MM.1S (cell line): ENCODE data around the gene XPC.

ENCODE experiments used
- DNase-seq: peaks from one replicate; pipeline ENCODE4 v3.0.0-alpha.2; 2015
- H2AFZ ChIP-seq: fragments of 300-600 bp; sonication (generic); 2 replicates; pipeline ENCODE4 v1.6.0; 2016; ENCODE audit warnings: antibody characterized with exemption, low read length
- H3F3A ChIP-seq: fragments of 300-600 bp; sonication (generic); 2 replicates; pipeline ENCODE4 v1.6.1; 2016; ENCODE audit warnings: mild to moderate bottlenecking, antibody characterized with exemption, low read length, moderate library complexity, mixed read lengths; ENCODE audit not compliant: insufficient read depth
- H3K27ac ChIP-seq: fragments of 300-600 bp; sonication (generic); 2 replicates; pipeline ENCODE4 v1.5.1; 2016; ENCODE audit warnings: mild to moderate bottlenecking, low read length
- H3K27me3 ChIP-seq: fragments of 300-600 bp; sonication (generic); replicated peaks from 2 replicates; pipeline ENCODE4 v1.6.0; 2016; ENCODE audit warnings: low read length; ENCODE audit not compliant: insufficient read depth
- H3K36me3 ChIP-seq: fragments of 300-600 bp; sonication (generic); replicated peaks from 2 replicates; pipeline ENCODE4 v1.6.1; 2016; ENCODE audit warnings: mild to moderate bottlenecking, low read length, mixed read lengths; ENCODE audit not compliant: insufficient read depth
- H3K4me1 ChIP-seq: fragments of 300-600 bp; sonication (generic); 2 replicates; pipeline ENCODE4 v1.6.1; 2016; ENCODE audit warnings: low read length, mixed read lengths
- H3K4me2 ChIP-seq: fragments of 300-600 bp; sonication (generic); 2 replicates; pipeline ENCODE4 v1.6.0; 2016; ENCODE audit warnings: low read depth, low read length
- H3K4me3 ChIP-seq: fragments of 300-600 bp; sonication (generic); 2 replicates; pipeline ENCODE4 v1.5.1; 2016; ENCODE audit warnings: low read length, mixed read lengths
- H3K79me2 ChIP-seq: fragments of 300-600 bp; sonication (generic); 2 replicates; pipeline ENCODE4 v1.6.1; 2016; ENCODE audit warnings: mixed run types, low read length, mixed read lengths
- H3K9ac ChIP-seq: fragments of 300-600 bp; sonication (generic); 2 replicates; pipeline ENCODE4 v1.6.1; 2016; ENCODE audit warnings: low read length, mixed read lengths
- H3K9me2 ChIP-seq: fragments of 300-600 bp; sonication (generic); replicated peaks from 2 replicates; pipeline ENCODE4 v1.6.1; 2016; ENCODE audit warnings: mild to moderate bottlenecking, low read length, mixed read lengths; ENCODE audit not compliant: insufficient read depth
- H3K9me3 ChIP-seq: fragments of 300-600 bp; sonication (generic); replicated peaks from 2 replicates; pipeline ENCODE4 v1.6.1; 2016; ENCODE audit warnings: mild to moderate bottlenecking, low read length, mixed read lengths; ENCODE audit not compliant: insufficient read depth
- H4K20me1 ChIP-seq: fragments of 300-600 bp; sonication (generic); 2 replicates; pipeline ENCODE4 v1.6.1; 2016; ENCODE audit warnings: mild to moderate bottlenecking, low read length, moderate library complexity, mixed read lengths; ENCODE audit not compliant: insufficient read depth
- CTCF ChIP-seq: fragments of 300-600 bp; sonication (generic); IDR thresholded peaks from 2 replicates; pipeline ENCODE4 v1.5.1; 2016; ENCODE audit warnings: antibody characterized with exemption, low read length, mixed read lengths
- EZH2 ChIP-seq: fragments of 300-600 bp; sonication (generic); optimal IDR thresholded peaks from 2 replicates; pipeline ENCODE3; 2017; ENCODE audit warnings: low read depth, mild to moderate bottlenecking, antibody characterized with exemption, low read length, mixed read lengths
- EZH2phosphoT487 ChIP-seq: fragments of 300-600 bp; sonication (generic); IDR thresholded peaks from 2 replicates; pipeline ENCODE4 v1.6.1; 2018; ENCODE audit warnings: antibody characterized with exemption, low read length

Gene XPC

DNA sequence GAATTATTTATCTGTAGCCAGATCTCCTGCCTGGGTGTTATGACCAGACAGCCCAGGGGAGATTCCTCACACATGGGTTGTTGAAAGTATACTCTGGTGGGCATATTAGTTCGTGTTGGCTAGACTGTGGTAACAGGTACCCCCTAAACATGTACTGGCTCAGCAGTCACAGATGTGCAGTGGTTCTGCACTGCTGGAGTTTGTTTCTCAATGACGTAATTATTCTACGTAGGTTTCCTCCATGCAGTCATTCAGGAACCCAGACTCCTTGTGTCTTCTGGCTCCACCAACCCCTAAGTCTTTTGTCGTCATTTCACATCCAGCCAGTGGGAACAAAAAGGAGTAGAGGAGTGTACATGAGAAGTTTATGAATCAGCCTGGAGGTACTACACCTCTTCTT lies 16.5 kb upstream of the XPC start:
- Histone ChIP-seq H3K9ac (no peak overlapping the region), H2AFZ (no peak overlapping the region), H4K20me1 (no peaks in the 10 kb centered on the region), H3K79me2 (peaks cover 51% of the 10 kb centered on the region), H3K9me2 (no peaks in the 10 kb centered on the region), H3K27me3 (no peaks in the 10 kb centered on the region), H3F3A (no peaks in the 10 kb centered on the region), H3K4me1 (no peaks in the 10 kb centered on the region), H3K4me3 (no peak overlapping the region), H3K27ac (no peak overlapping the region), H3K4me2 (no peak overlapping the region), H3K9me3 (no peaks in the 10 kb centered on the region), H3K36me3 (no peaks in the 10 kb centered on the region; the same call in 1 of the 2 replicates)
- no peak for DNase-seq
- no peak for TF ChIP-seq CTCF
- no peak for TF ChIP-seq EZH2phosphoT487
- TF ChIP-seq EZH2, result no peak

- no peaks in the 10 kb centered on the region for H3K27me3 ChIP-seq
- H4K20me1 ChIP-seq, result no peaks in the 10 kb centered on the region
- no peaks in the 10 kb centered on the region for H3K9me3 ChIP-seq
- H3F3A ChIP-seq, result no peaks in the 10 kb centered on the region
- H2AFZ ChIP-seq, result no peak overlapping the region
- TF ChIP-seq EZH2phosphoT487 (no peak), CTCF (no peak), EZH2 (no peak)
- no peak overlapping the region for H3K9ac ChIP-seq
- peaks cover 2% of the 10 kb centered on the region; the same call in 1 of the 2 replicates for H3K36me3 ChIP-seq
- H3K4me3 ChIP-seq, result no peak overlapping the region
- no peaks in the 10 kb centered on the region for H3K4me1 ChIP-seq
- H3K79me2 ChIP-seq, result peaks cover 62% of the 10 kb centered on the region
- no peaks in the 10 kb centered on the region for H3K9me2 ChIP-seq
- DNase-seq, result no peak
- H3K4me2 ChIP-seq, result no peak overlapping the region
- H3K27ac ChIP-seq, result no peak overlapping the region
Measured at GRCh38 chr3:14188041-14188754, 9.8 kb upstream of the XPC start.

GRCh38 chr3:14186854-14187458 lies 8.6 kb upstream of the XPC start:
- Histone ChIP-seq H3K27ac (no peak overlapping the region), H3K4me3 (no peak overlapping the region), H3F3A (no peaks in the 10 kb centered on the region), H3K27me3 (no peaks in the 10 kb centered on the region), H3K9me2 (no peaks in the 10 kb centered on the region), H4K20me1 (no peaks in the 10 kb centered on the region), H2AFZ (no peak overlapping the region), H3K9me3 (no peaks in the 10 kb centered on the region), H3K4me2 (no peak overlapping the region), H3K36me3 (peaks cover 8% of the 10 kb centered on the region; the same call in 1 of the 2 replicates), H3K4me1 (no peaks in the 10 kb centered on the region), H3K9ac (no peak overlapping the region), H3K79me2 (peaks cover 68% of the 10 kb centered on the region)
- TF ChIP-seq EZH2phosphoT487, result no peak
- TF ChIP-seq EZH2, result no peak
- no peak for TF ChIP-seq CTCF
- DNase-seq, result no peak
